Uterus (tissue), 2 donors: ENCODE measurements around the gene MIAT.

Experiments
- POLR2A ChIP-seq, 2 donors: fragments of 450-650 bp; IDR thresholded peaks; one replicate each; pipeline ENCODE4 v1.6.1; 2016; ENCODE audit warnings: antibody characterized with exemption in 2 of 2, mild to moderate bottlenecking in 1 of 2, moderate library complexity in 1 of 2
- TF ChIP-seq, protein P1 (sequence below), 4 experiments: fragments of 200-600 bp in 2 of 4; fragments of 450-650 bp in 2 of 4; sonication (generic) in 2 of 4; IDR thresholded peaks; one replicate each; pipeline ENCODE4 v1.5.1; 2016 to 2019; ENCODE audit warnings: antibody characterized with exemption in 4 of 4, mild to moderate bottlenecking in 2 of 4, moderate library complexity in 1 of 4

DNA sequence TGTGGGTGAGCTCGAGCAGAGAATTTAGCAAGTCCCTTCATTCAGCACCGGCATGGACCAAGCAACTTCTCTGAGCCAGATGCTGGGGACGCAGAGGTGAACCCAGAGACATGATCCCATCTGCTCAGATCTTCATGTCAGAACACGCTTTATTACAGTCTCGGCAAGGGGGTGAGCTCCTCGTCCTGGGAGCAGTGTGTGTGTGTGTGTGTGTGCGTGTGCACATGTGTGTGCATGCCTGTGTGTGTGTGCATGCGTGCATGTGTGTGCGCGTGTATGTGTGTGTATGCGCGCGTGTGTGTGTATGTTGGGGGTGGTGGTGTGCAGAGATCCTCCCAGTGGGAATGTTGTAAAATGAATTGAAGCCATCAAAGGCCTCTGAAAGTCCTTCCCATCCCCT lies 9.8 kb downstream of the MIAT start:
- TF ChIP-seq, protein P1, sequence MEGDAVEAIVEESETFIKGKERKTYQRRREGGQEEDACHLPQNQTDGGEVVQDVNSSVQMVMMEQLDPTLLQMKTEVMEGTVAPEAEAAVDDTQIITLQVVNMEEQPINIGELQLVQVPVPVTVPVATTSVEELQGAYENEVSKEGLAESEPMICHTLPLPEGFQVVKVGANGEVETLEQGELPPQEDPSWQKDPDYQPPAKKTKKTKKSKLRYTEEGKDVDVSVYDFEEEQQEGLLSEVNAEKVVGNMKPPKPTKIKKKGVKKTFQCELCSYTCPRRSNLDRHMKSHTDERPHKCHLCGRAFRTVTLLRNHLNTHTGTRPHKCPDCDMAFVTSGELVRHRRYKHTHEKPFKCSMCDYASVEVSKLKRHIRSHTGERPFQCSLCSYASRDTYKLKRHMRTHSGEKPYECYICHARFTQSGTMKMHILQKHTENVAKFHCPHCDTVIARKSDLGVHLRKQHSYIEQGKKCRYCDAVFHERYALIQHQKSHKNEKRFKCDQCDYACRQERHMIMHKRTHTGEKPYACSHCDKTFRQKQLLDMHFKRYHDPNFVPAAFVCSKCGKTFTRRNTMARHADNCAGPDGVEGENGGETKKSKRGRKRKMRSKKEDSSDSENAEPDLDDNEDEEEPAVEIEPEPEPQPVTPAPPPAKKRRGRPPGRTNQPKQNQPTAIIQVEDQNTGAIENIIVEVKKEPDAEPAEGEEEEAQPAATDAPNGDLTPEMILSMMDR (IDR thresholded peaks at IDR 0.05), result no peak
- no peak for TF ChIP-seq POLR2A (IDR thresholded peaks at IDR 0.05)
